Measurements from ENCODE around the gene NRARP. TPM values are rescaled to one million over a fixed set of nuclear protein-coding genes. Genes with fewer than 3 reads are reported as not detected.

Gene NRARP, protein sequence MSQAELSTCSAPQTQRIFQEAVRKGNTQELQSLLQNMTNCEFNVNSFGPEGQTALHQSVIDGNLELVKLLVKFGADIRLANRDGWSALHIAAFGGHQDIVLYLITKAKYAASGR
- total RNA-seq, result 0.45 and 1.7 TPM in 2 replicates

DNA sequence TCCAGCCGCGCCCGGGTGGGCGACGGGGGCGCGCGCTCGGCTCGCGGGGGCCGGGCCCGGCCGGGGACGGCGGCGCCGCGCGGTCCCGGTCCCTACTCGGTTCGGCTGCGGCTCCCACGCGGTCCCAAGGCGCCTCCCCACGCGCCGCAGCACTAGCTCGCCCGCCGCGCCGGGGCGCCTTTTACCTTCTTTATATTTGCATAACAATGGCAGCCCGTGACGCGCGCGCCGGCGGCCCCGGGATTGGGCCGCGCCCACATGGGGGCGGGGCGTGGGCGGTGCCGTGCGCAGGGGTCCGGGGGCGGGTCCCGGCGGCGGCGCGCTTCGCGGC, at the start of gene NRARP:
TSS of gene NRARP (minus strand) at position 154 of the 331 bp plus-strand sequence. CDS start 343 bp downstream, outside the sequence.

DNA sequence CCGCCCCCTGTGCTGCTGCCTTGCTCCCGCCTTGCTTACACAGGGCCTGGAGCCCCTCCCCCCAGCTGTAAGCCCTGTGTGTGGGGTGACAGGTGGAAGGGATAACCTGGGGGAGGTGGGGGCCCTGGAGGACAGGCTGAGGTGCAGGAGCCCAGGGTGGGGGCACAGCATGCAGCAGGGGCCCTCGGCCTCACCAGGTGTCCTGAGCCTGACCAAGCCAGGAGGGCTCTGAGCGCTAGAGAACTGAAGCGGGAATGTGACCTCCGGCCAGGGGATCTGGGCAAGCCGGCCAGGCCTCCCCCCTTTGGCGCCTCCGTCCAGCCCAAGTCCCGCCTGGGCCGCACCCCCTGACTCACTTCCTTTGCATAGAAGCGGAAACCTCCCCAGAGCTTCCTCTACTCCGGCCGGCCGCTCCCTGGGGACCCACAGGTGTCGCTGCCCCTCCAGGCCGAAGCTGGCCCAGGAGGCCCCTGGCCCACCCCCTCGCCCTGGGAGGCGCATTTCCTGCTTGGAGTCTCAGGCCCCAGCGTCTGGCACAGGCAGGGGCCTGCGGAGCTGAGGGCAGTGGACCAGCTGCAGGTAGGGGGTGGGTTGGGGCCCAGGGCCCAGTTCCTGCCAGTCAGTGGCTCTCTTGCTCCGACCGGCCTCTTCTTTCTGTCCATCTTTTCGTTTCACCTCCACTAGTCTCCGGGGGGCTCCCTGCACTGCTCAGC, 24.6 kb downstream of the NRARP start, which contains the start of gene TOR4A:
TSS of gene TOR4A (plus strand) at position 398 of the 713 bp plus-strand sequence. CDS start 964 bp downstream, outside the sequence.

DNA sequence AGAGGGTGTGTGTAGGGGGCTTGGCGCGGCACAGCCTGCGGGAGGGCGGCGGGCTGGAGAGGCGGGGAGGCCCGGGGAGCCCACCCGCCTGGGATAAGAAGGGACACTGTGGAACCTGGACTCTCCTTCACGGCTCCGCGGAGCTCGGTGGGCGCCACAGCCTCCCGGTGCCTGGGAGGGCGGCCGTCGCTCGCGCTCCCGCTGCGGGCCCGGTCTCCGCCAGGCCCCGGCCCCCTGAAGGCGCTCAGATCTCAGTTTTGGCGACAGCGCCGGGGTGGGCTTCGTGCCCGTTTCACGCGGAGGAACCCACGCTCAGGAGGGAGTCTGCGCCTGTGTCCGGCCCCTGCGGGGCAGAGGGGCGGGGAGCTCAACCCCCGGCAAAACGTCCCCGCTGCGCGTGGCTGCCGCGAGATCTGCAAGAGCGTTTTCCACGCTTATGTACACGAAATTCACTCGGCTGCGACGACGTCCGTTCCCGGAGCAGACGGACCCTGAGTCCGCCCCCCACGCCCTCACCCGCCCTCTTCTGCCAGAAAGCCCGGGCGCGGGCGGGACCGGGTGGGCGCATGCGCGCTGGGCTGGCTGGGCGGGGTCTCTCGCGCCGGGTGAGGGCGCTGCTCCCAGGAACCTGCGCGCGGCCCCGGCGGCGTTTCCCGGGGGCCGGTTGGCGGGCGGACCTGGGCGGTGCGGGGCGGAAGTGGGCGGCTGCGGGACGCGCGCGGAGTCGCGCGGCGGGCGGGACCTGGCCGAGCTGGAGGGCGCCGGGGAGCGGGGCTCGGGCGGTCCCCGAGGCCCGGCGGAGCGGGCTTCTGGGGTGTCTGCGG, 47.2 kb downstream of the NRARP start, which contains the start of gene NELFB:
TSS of gene NELFB (plus strand) at position 704 of the 824 bp plus-strand sequence.

DNA sequence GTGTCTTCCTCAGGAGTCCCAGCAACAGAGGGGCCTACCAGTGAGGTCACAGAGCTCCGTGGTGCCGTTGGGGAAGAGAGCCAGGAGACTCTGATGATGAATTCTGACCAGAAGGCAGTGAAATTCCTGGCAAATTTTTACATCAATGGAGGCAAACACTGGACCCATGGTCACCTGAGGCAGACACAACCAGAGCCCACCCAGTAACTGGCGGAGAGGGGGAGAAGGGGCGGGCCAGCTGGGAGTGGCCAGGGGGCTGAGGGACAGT, 50.9 kb downstream of the NRARP start, which contains the start of gene STPG3:
TSS of gene STPG3 (plus strand) at position 93 of the 268 bp plus-strand sequence. CDS start at position 94, 1 bp downstream.

Other genes starting within 250 kb of the NRARP start
- not detected in 2 replicates for gene ENTPD2, start 248.2 kb downstream of the NRARP start, total RNA-seq
- gene SAPCD2, start 231.7 kb downstream of the NRARP start, total RNA-seq, result 21.9 and 24.2 TPM in 2 replicates
- 4.9 and 5.5 TPM in 2 replicates for gene UAP1L1, start 224.8 kb downstream of the NRARP start, total RNA-seq
- 56.0 and 72.4 TPM in 2 replicates for gene MAN1B1, start 215.3 kb downstream of the NRARP start, total RNA-seq
- gene DPP7, start 187.5 kb downstream of the NRARP start, total RNA-seq, result 66.6 and 69.7 TPM in 2 replicates
- gene GRIN1, start 163.1 kb downstream of the NRARP start, total RNA-seq, result not detected in 2 replicates
- gene LRRC26, start 132.2 kb downstream of the NRARP start, total RNA-seq, result not detected in 2 replicates
- gene TMEM210, start 130.2 kb downstream of the NRARP start, total RNA-seq, result not detected in 2 replicates
- 10.3 and 15.3 TPM in 2 replicates for gene ANAPC2, start 113.7 kb downstream of the NRARP start, total RNA-seq
- 75.8 and 84.9 TPM in 2 replicates for gene SSNA1, start 113.6 kb downstream of the NRARP start, total RNA-seq
- gene TPRN, start 101.5 kb downstream of the NRARP start, total RNA-seq, result 6.1 and 6.4 TPM in 2 replicates
- gene TMEM203, start 96.6 kb downstream of the NRARP start, total RNA-seq, result 43.1 and 47.9 TPM in 2 replicates
- gene NDOR1, start 96.6 kb downstream of the NRARP start, total RNA-seq, result 14.9 and 16.8 TPM in 2 replicates
- gene RNF208, start 80.0 kb downstream of the NRARP start, total RNA-seq, result 0.50 and 1.2 TPM in 2 replicates
- gene CYSRT1, start 77.1 kb downstream of the NRARP start, total RNA-seq, result 0.74 and 1.2 TPM in 2 replicates
- gene RNF224, start 74.8 kb downstream of the NRARP start, total RNA-seq, result under 0.01 TPM in 1 of 2 replicates, not detected in the other
- not detected in 2 replicates for gene SLC34A3, start 71.4 kb downstream of the NRARP start, total RNA-seq
- gene TUBB4B, start 61.0 kb downstream of the NRARP start, total RNA-seq, result 795 and 833 TPM in 2 replicates
- not detected in 2 replicates for gene STPG3, start 51.0 kb downstream of the NRARP start, total RNA-seq
- gene NELFB, start 46.9 kb downstream of the NRARP start, total RNA-seq, result 55.9 and 59.2 TPM in 2 replicates
- 33.9 and 36.5 TPM in 2 replicates for gene TOR4A, start 24.5 kb downstream of the NRARP start, total RNA-seq
- 10.9 and 11.1 TPM in 2 replicates for gene EXD3, start 120.9 kb upstream of the NRARP start, total RNA-seq
- gene NOXA1, start 121.1 kb upstream of the NRARP start, total RNA-seq, result 0.15 and 0.17 TPM in 2 replicates
- gene ENTPD8, start 139.1 kb upstream of the NRARP start, total RNA-seq, result not detected in 2 replicates
- 33.1 and 36.1 TPM in 2 replicates for gene NSMF, start 157.1 kb upstream of the NRARP start, total RNA-seq
- under 0.01 and 0.50 TPM in 2 replicates for gene PNPLA7, start 248.1 kb upstream of the NRARP start, total RNA-seq
- gene MRPL41, start 249.6 kb upstream of the NRARP start, total RNA-seq, result 87.4 and 91.1 TPM in 2 replicates